Right atrium auricular region (tissue), 2 donors: ENCODE results near the gene ADGRE2. TPM values are rescaled to one million over a fixed set of nuclear protein-coding genes. Genes with fewer than 3 reads are reported as not detected.
"Not testable (repeated sequence)": the region's sequence is repeated elsewhere in the genome, so short reads cannot be mapped to it uniquely, and the experiment has no call there.

Experiments used
- DNase-seq: peaks from one replicate; pipeline ENCODE4 v3.0.0-alpha.2; 2019; ENCODE audit warnings: low spot score
- H3K27ac ChIP-seq, 2 donors: fragments of 200-600 bp; sonication (generic); 1 replicate in 1 of 2; 2 replicates in 1 of 2; pipeline ENCODE4 v1.5.1; 2016 to 2019
- H3K27me3 ChIP-seq, 2 donors: fragments of 200-600 bp; sonication (generic); one replicate each; pipeline versions ENCODE4 v1.5.1 to v1.6.0; 2017 to 2019
- H3K36me3 ChIP-seq: fragments of 200-600 bp; sonication (generic); one replicate; pipeline ENCODE4 v1.5.1; 2016
- H3K4me1 ChIP-seq, 2 donors: fragments of 200-600 bp; sonication (generic); one replicate each; pipeline versions ENCODE4 v1.5.1 to v1.6.0; 2017 to 2019
- H3K4me3 ChIP-seq, 2 donors: fragments of 200-600 bp; sonication (generic); 1 replicate in 1 of 2; 2 replicates in 1 of 2; pipeline ENCODE4 v1.5.1; 2017 to 2019; ENCODE audit warnings: mild to moderate bottlenecking in 1 of 2, moderate library complexity in 1 of 2
- H3K9me3 ChIP-seq, 2 donors: fragments of 200-600 bp; sonication (generic); one replicate each; pipeline ENCODE4 v1.5.1; 2019
- total RNA-seq, 2 donors: library from RNA; depleted of rRNA; stranded (reverse); fragments of >200 nt; gene quantifications; one replicate each; pipeline ENCODE4 v1.1.0, GENCODE V29; 2016
- TF ChIP-seq, protein P1 (sequence below), 2 donors: fragments of 200-600 bp; sonication (generic); IDR thresholded peaks; one replicate each; pipeline ENCODE4 v1.5.1; 2019; ENCODE audit warnings: antibody characterized with exemption in 2 of 2

Gene ADGRE2
- total RNA-seq, 2 donors from 2014 or later, result 1.1 to 1.6 TPM

DNA sequence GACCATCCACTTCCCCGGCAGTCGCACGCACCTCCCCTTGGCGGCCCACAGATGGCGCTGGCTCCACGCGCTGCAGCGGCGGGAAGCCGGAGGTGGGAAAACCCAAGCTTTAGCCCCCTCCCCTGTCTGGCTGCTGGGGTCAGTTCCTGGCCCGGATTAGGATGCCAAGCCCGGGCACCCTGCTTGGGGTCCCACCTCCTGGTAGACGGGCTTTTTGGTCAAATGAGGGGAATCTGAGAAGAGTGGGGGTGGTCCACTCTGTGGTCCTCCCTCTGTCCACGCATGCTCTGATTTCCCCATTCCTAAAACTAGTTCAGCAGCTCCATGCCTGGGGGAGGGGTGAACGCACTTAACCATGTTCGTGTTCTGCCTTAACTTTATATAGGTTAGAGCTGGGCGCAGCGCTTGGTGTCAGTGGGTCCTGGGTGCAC, 8.1 kb upstream of the ADGRE2 start:
- TF ChIP-seq, protein P1, sequence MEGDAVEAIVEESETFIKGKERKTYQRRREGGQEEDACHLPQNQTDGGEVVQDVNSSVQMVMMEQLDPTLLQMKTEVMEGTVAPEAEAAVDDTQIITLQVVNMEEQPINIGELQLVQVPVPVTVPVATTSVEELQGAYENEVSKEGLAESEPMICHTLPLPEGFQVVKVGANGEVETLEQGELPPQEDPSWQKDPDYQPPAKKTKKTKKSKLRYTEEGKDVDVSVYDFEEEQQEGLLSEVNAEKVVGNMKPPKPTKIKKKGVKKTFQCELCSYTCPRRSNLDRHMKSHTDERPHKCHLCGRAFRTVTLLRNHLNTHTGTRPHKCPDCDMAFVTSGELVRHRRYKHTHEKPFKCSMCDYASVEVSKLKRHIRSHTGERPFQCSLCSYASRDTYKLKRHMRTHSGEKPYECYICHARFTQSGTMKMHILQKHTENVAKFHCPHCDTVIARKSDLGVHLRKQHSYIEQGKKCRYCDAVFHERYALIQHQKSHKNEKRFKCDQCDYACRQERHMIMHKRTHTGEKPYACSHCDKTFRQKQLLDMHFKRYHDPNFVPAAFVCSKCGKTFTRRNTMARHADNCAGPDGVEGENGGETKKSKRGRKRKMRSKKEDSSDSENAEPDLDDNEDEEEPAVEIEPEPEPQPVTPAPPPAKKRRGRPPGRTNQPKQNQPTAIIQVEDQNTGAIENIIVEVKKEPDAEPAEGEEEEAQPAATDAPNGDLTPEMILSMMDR (IDR thresholded peaks at IDR 0.05), result peak in 1 of 2 donors; percentile 63
- Histone ChIP-seq H3K9me3 (no peaks in the 10 kb centered on the region), H3K4me1 (no peaks in the 10 kb centered on the region), H3K27me3 (no peaks in the 10 kb centered on the region), H3K36me3 (no peaks in the 10 kb centered on the region), H3K27ac (no peak overlapping the region), H3K4me3 (no peak overlapping the region)
- no peak for DNase-seq

DNA sequence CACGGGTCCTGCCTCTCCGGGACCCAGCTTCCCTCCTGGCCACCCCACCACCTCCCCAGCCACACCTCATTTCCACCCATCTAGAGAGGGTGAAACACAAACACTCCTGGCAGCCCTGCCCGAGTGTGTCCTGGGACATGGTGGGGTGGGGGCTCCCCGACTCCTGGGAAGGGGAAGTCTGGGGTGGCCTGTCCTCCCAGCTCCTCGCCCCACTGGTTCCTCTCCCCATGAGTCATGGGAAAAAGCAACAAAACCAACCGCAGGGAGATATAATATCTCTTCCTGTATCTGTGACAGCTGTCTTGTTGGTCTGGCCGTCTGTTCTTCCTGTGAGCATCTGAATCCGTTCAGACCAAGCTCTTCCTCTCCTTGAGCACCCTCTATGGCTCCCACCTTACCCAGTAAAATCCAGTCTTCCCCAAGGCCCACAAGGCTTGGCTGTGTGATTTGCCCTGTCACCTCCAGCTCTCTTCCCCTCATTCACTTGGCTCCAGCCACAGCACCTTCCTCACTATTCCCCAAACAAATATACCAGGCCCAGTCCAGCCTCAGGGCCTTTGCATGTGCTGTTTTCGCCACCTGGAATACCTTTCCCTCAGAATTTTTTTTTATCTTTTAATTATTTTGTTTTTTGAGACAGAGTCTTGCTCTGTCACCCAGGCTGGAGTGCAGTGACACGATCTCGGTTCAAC, 6.9 kb upstream of the ADGRE2 start:
- H3K4me3 ChIP-seq, H3K36me3 ChIP-seq, H3K4me1 ChIP-seq, H3K9me3 ChIP-seq, H3K27ac ChIP-seq, H3K27me3 ChIP-seq: not testable (repeated sequence)
- peak; percentile 64 for DNase-seq

DNA sequence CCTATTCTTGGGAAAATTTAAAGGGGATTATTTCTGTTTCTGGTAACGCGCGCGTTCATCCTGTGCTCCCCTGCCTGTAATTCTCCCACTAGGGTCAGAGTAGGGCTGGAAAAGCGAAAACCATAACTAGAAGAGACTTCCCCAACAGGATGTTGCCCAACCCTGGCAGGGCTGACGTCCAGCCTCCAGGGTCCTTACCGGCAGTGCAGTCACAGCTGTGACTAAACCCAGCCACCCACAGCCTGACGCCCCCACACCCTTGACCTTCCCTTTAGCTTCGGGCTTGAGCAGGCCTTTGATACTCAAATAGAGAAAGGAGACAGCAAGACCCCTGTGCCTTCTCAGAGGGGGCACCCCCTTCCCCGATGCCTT, 6.4 kb upstream of the ADGRE2 start:
- not testable (repeated sequence) for H3K36me3 ChIP-seq, H3K9me3 ChIP-seq, H3K4me1 ChIP-seq, H3K4me3 ChIP-seq, H3K27ac ChIP-seq, H3K27me3 ChIP-seq
- peak; percentile 71 for DNase-seq

DNA sequence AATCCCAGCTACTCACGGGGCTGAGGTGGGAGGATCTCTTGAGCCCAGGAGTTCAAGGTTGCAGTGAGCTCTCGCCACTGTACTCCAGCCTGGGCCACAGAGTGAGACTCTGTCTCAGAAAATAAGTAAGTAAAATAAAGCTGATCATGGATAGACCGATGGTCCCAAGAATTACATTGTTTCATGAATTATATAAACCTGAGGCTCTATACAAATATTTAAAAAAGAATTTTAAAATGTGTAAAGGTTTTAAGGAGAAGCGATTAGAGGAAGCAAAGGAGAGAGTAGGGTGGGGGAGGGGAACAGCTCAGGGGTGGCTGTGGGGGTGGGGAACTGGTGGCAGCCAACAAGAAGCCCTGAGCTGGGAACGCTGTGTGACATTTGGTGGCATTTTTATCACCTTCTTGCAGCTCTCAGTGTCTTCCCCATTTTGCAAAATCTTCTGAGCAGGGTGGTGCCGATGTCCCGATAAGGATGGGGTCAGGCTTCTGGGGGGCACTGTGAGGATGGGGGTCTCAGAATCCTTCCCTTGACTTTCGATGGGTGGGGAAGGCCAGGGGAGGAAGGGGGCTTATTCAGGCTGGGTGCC, 5.1 kb upstream of the ADGRE2 start:
- H3K9me3 ChIP-seq, H3K27me3 ChIP-seq, H3K4me1 ChIP-seq, H3K36me3 ChIP-seq, H3K4me3 ChIP-seq, H3K27ac ChIP-seq: not testable (repeated sequence)
- DNase-seq, result peak; percentile 16

DNA sequence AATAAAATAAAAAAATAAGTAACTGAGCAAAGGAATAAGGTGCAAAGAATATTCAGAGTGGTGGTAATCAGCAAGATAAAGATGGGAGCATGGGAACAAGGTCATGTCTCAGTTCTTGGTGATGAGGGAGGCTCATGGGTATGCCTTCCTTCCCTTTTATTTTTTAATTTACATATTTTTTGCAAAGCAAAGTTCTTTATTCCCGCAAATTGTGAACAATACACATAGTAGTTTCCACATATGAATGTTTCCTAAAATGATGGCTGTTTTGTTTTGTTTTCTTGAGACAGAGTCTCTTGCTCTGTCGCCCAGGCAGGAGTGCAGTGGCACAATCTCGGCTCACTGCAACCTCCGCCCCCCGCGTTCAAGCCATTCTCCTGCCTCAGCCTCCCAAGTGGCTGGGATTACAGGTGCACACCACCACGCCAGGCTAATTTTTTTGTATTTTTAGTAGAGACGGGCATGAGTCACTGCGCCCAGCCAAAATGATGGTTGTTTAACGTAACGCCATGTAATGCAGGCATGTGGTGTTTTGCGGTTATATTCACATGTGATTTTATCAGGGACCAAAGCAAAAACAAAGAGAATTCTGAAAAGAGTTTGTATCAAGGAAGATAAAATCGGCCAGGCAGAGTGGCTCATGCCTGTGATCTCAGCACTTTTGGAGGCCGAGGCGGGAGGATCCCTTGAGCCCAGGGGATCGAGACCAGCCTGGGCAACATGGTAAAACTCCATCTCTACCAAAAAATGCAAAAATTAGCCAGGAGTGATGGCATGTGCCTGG, 4.5 kb upstream of the ADGRE2 start:
- Histone ChIP-seq H3K9me3 (no peaks in the 10 kb centered on the region), H3K27me3 (no peaks in the 10 kb centered on the region), H3K36me3 (no peaks in the 10 kb centered on the region), H3K4me3 (no peak overlapping the region), H3K27ac (no peak overlapping the region), H3K4me1 (no peaks in the 10 kb centered on the region)
- TF ChIP-seq, protein P1 (IDR thresholded peaks at IDR 0.05), result no peak
- no peak for DNase-seq

DNA sequence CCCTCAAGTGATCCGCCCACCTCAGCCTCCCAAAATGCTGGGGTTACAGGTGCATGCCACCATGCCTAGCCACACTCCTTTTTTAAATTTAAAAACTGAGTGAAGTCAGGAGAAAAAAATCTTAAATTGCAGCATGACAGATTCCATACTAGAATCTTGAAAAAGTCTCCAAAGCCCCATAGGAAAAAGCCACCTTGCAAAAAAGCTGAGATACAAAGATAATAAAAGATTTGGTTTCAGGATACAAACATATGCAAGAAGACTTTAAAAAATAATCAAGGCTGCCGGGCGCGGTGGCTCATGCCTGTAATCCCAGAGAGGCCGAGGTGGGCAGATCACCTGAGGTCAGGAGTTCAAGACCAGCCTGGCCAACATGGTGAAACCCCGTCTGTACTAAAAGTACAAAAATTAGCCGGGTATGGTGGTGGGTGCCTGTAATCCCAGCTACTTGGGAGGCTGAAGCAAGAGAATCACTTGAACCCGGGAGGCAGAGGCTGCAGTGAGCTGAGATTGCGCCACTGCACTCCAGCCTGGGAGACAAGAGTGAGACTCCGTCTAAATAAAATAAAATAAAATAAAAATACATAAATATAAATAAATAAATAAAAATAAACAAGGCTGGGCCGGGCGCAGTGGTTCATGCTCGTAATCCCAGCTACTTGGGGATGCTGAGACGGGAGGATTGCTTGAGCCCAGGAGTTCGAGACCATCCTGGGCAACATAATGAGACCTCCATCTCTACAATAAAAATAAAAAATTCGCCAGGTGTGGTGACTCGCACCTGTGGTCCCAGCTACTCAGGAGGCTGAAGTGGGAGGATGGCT, 3.6 kb upstream of the ADGRE2 start:
- H3K36me3 ChIP-seq, DNase-seq, H3K27me3 ChIP-seq, H3K4me3 ChIP-seq, H3K4me1 ChIP-seq, H3K27ac ChIP-seq, H3K9me3 ChIP-seq: not testable (repeated sequence)

DNA sequence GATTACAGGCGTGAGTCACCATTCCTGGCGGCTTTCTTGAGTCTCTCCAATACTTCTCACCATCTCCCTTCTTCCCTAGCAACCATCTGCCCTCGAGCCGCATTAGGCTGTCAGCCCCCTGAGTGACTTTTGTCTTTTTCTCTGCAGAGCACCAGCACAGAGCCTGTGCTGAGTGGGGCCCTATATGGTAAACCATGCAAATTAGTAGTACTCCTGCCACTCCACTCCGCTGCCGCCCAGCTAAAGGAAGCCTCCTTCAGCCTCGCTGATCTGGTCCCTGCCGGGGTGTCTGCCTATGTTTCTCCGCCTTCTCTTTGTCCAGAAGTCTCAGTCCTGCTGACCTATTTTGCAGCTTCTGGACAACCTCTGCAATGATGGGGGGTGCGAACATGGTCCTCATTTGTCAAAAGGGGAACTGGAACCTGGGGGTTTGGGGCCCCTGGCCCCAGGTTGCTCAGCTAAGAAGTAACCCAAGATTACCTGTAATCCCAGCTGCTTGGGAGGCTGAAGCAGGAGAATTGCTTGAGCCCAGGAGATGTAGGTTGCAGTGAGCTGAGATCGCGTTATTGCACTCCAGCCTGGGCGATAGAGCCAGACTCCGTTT, 2.4 kb upstream of the ADGRE2 start:
- not testable (repeated sequence) for H3K27me3 ChIP-seq, H3K4me3 ChIP-seq, H3K27ac ChIP-seq, DNase-seq, H3K4me1 ChIP-seq, H3K9me3 ChIP-seq, H3K36me3 ChIP-seq

DNA sequence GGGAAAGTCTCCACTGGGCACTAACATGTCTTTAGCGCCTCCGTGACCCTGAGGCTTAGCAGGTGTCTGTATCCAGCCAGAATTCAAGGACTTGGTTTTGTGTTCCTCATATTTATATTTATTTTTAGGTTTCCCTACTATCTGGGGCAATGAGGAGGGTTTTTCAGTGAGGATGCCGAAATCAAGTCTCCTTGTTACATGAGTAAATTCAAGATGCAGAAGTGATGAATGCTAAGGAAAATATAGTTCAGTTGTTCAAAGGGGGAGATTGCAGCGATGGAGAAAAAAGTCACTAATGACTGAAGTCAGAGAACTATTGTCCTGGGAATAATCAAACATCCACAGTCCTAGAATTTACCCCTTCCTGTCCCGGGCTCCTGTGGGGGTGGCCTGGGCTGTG, 791 bp upstream of the ADGRE2 start:
- TF ChIP-seq, protein P1 (IDR thresholded peaks at IDR 0.05), result no peak

DNA sequence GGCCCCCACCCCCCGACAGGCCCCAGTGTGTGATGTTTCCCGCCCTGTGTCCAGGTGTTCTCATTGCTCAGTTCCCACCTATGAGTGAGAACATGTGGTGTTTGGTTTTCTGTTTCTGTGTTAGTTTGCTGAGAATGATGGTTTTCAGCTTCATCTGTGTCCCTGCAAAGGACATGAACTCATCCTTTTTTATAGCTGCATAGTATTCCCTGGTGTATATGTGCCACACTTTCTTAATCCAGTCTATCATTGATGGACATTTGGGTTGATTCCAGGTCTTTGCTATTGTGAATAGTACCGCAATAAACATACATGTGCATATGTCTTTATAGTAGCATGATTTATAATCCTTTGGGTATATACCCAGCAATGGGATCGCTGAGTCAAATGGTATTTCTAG, 715 bp downstream of the ADGRE2 start:
- not testable (repeated sequence) for H3K27me3 ChIP-seq, DNase-seq, H3K4me3 ChIP-seq, H3K9me3 ChIP-seq, H3K27ac ChIP-seq, H3K36me3 ChIP-seq, H3K4me1 ChIP-seq

More for the DNA sequence above, 791 bp upstream of the ADGRE2 start:
- Histone ChIP-seq H3K9me3 (no peaks in the 10 kb centered on the region), H3K27ac (no peak overlapping the region), H3K36me3 (no peaks in the 10 kb centered on the region), H3K4me3 (no peak overlapping the region), H3K4me1 (no peaks in the 10 kb centered on the region), H3K27me3 (no peaks in the 10 kb centered on the region)
- no peak for DNase-seq
